GM19395 (cell line): ENCODE results near the gene NKG7.

ENCODE experiments used
- ATAC-seq: cut with Tn5 transposase; IDR thresholded peaks from one replicate; pipeline ENCODE4 v1.9.1; 2021; ENCODE audit warnings: mild to moderate bottlenecking, moderate library complexity; ENCODE audit not compliant: unreplicated experiment

NKG7 gene

GRCh38 chr19:51391073-51391611 is 18.7 kb upstream of the NKG7 start:
- ATAC-seq = no peak

DNA sequence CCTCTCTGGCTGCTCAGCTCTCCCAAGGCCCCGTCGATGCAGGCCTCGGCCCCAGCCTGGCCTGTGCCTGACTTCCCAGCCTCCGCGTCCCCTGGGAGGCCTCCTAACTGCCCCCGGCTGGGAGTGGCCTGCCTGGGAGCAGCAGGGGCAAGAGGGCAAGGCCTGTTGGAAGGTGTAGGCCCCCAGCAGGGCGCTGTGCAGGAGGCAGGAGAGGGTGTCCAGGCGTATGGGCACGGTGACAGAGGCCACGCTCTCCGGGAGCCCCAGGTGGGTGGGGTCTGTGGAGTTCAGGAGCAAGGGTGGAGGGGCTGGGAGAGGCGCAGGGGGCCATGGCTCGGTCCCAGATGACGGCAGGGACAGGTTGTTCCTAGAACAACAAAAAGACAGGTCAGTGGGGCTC is 16.7 kb upstream of the NKG7 start:
- no peak for ATAC-seq

- ATAC-seq = no peak
These were observed 15.5 kb upstream of the NKG7 start, which contains the start of gene LIM2 for GRCh38 chr19:51387924-51388389. TSS of gene LIM2 (minus strand) at chr19:51387974. CDS start at chr19:51387443, 531 bp downstream.

- ATAC-seq = no peak
These were observed 14.5 kb upstream of the NKG7 start for GRCh38 chr19:51386882-51387520.

GRCh38 chr19:51382004-51382403 is 9.6 kb upstream of the NKG7 start:
- ATAC-seq = no peak

DNA sequence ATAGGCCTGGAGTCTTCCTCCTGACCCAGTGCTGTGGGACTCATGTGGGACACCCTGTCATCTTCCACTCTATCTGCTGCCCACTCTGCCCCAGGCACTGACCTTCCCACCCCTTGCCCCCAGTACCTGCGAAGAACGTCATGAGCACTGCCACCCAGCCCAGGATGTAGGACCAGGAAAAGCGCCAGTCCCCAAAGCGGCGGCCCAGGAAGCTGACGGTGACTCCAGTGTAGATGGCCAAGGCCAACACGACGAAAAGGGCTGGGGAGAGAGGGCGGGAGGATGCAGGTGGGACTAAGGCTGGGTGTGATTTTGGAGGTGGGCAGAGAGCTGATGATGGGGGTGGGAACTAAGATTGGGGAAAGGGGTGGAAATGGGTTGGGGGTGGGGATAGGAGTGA is 7.9 kb upstream of the NKG7 start:
- no peak for ATAC-seq

GRCh38 chr19:51377422-51377821 is 5.0 kb upstream of the NKG7 start:
- no peak for ATAC-seq

DNA sequence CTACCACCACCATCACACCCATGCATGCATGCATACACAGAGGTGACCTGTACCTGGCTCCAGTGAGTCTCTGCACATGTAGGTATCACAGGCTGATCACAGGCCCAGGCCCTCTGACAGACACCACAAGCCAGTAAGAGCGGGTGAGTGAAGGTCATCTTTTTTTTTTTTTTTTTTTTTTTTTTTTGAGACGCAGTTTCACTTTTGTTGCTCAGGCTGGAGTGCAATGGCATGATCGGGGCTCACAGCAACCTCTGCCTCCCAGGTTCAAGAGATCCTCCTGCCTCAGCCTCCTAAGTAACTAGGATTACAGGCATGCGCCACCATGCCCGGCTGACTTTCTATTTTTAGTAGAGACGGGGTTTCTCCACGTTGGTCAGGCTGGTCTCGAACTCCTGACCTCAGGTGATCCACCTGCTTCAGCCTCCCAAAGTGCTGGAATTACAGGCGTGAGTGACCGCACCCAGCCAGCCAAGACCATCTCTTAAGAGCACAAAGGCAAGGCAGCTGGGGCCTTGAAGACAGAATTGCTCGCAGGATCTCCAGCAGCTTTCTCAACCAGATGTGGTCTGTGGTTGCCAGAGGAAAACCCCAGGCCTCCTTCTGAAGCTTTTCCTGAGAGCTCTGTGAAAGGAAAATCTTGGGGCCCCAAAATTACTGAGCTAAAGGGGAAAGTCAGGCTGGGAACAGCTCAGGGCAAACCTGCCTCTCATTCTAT is 3.2 kb upstream of the NKG7 start:
- no peak for ATAC-seq

DNA sequence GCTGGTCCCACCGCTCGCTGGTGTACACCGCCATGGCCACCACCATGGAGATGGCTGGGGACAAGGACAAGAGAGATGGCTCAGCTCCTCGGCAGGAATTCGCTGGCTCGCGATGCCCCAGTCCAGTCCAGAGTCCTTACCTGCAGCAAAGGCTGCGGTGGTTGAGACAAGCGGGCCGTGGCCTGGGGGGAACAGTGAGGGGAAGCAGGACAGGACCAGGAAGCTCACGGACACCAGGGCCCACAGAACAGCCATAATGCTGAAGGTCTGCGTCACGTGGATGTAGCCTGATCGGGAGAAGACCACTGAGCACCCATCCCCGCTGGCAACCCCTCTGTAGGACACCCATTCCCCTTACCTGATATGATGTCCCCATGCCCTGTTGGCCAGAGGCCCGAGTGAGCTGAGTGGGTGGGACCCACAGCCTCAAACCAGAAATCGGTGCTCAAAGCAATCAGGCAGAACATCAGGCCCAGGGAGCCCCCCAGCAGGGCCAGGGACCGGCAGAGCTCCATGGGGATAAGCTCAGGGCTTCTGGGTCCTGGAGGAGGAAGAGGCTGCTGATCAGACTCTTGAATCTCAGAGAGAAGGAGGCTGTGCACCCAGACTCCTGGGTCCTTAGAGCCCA is 319 bp downstream of the NKG7 start:
- no peak for ATAC-seq

GRCh38 chr19:51371186-51371690 is 1.2 kb downstream of the NKG7 start:
- ATAC-seq = no peak

GRCh38 chr19:51370230-51370629 is 2.2 kb downstream of the NKG7 start:
- no peak for ATAC-seq

- ATAC-seq = no peak
These were observed 3.8 kb downstream of the NKG7 start, which contains the start of gene CLDND2 for GRCh38 chr19:51368366-51369282. TSS of gene CLDND2 (minus strand) at chr19:51369003. CDS start at chr19:51368577, 426 bp downstream.

DNA sequence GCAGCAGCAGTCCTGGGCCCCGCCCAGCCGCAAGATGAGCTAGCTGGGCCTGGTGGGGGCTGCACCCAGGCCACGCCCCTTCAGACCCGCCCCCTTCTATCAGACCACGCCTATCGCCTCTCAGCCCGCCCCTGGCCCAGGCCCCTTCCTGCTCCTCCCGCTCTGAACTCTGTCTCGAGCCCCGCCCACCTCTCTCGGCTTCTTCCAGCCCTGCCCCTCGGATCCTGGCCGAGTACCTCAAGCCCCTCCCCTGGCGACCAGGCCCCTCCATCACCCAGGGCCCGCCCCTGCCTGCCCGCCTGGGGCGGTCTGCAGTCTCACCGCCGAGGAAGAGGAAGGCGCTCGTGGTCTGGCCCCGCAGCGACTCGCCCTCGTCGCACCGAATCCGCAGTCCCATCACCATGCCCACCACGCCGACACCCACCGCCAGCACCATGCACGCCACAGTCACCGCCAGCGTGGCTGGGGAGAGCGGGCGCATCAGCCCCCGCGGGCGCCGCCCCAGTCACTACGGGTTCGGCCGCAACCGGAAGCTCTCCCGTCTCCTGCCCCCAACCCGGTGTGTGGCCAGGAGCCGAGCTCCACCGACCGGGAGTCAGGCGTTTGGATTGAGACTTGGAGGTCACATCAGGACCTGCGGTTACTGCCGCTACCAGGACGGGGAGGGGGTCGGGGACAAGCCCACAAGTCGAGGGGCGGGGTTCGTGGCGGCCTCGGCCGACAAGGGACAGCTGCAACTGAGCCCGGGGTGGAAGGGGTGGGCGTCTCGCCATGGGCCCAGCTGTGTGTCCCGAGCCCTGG is 4.7 kb downstream of the NKG7 start:
- peak; percentile 69 for ATAC-seq

GRCh38 chr19:51367255-51367564 is 5.2 kb downstream of the NKG7 start:
- peak; percentile 1 for ATAC-seq

- peak; percentile 57 for ATAC-seq
These were observed 5.8 kb downstream of the NKG7 start for GRCh38 chr19:51366389-51367254.

DNA sequence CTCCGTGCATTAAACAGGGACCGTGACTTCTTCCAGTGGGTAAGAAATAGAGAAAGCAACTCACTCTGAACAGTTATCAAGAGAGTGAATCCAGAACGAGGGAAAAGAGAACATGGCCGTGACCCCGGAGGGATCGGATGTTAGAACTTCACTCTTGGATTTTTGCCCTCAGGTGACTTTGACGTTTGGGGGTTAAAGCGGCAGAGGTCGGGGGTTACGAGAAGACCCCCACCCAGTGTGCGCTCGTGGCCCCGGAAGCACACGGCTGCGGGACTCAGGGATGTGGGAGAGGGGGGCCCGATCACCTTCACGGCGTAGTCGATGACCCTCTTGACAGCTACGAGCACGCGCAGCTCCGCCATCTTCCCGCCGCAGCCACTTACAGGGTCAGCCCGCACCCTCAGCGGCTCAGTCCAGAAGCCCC is 6.5 kb downstream of the NKG7 start, which contains the start of gene ETFB:
Gene ETFB, minus strand, starts transcription at position 424 of the 424 bp plus-strand sequence. Its CDS starts 62 bp downstream, at position 362.
- peak; percentile 4 for ATAC-seq

- ATAC-seq = no peak
These were observed 7.1 kb downstream of the NKG7 start for GRCh38 chr19:51365211-51365964.
